ENCODE results near the gene XXYLT1.

DNA sequence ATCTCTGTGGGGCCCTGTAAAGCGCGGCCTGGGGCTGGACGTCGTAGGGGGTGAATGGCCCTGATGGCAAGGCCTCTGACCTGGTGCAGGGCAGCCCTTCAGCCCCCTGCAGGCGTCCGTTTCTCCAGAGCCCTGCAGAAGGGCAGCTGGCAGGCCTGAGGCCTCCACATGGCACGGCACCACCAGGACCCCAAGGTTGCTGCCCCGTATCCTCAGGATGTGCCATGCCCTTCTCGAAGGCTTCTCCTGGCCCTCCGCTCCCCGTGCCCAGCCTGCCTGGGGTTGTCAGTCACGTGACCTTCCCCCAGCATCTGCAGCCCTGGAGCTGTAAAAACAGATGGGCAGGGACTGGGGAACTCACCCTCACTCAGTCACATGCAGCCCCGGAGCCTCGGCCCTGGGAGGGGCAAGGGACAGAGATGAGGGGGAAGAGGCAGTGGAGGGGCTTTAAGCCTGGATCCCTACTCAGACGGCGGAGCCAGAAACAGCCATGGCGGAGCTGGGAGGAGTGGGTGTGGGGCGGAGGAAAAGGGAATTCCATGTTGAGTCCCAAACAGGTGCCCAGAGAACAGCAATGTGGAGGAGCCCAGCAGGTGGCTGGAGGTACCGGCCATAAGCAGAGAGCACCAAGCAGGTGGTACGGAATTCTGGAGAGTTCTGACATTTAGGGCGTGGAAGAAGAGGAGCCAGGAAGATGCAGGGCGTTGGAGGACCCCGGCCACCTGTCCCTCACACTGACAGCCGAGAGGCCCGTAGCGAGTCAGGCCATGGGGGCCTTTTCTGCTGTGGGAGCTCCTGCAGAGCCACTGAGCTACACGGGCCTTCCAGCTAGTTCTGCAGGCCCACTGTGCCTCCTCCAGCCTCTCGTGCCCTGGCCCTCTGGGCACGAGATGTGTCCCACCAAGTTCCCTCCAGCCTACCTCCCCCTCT, 193.1 kb downstream of the XXYLT1 start:
- TF ChIP-seq POLR2A (IDR thresholded peaks at IDR 0.05), result no peak
- TF ChIP-seq, protein P1, sequence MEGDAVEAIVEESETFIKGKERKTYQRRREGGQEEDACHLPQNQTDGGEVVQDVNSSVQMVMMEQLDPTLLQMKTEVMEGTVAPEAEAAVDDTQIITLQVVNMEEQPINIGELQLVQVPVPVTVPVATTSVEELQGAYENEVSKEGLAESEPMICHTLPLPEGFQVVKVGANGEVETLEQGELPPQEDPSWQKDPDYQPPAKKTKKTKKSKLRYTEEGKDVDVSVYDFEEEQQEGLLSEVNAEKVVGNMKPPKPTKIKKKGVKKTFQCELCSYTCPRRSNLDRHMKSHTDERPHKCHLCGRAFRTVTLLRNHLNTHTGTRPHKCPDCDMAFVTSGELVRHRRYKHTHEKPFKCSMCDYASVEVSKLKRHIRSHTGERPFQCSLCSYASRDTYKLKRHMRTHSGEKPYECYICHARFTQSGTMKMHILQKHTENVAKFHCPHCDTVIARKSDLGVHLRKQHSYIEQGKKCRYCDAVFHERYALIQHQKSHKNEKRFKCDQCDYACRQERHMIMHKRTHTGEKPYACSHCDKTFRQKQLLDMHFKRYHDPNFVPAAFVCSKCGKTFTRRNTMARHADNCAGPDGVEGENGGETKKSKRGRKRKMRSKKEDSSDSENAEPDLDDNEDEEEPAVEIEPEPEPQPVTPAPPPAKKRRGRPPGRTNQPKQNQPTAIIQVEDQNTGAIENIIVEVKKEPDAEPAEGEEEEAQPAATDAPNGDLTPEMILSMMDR (IDR thresholded peaks at IDR 0.05), result no peak
